Measurements from ENCODE around the gene HS1BP3. TPM values are rescaled to one million over a fixed set of nuclear protein-coding genes. Genes with fewer than 3 reads are reported as not detected.

HS1BP3 gene
- total and polyA plus RNA-seq, 2 of the 13 experiments (the other 11 are each of a cell fraction or from before 2014, with no cell fraction given), result 15.2 to 22.0 TPM

- TF ChIP-seq, protein P1, sequence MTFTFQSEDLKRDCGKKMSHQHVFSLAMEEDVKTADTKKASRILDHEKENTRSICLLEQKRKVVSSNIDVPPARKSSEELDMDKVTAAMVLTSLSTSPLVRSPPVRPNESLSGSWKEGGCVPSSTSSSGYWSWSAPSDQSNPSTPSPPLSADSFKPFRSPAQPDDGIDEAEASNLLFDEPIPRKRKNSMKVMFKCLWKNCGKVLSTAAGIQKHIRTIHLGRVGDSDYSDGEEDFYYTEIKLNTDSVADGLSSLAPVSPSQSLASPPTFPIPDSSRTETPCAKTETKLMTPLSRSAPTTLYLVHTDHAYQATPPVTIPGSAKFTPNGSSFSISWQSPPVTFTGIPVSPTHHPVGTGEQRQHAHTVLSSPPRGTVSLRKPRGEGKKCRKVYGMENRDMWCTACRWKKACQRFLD (CRISPR knock-in tag; IDR thresholded peaks at IDR 0.05; ENCODE audit: borderline replicate concordance), result peak; percentile 44; the same call in 1 of the 2 replicates
- no peak for TF ChIP-seq MLLT10 (CRISPR knock-in tag; IDR thresholded peaks at IDR 0.05)
- no peak for TF ChIP-seq CHCHD3 (CRISPR knock-in tag; IDR thresholded peaks at IDR 0.05)
- no peak; the same call in none of the 2 replicates for TF ChIP-seq CHD2 (IDR thresholded peaks at IDR 0.05; ENCODE audit: low read depth, low read length)
- 0 out of 2 replicates have a peak, but pooled peaks have one; percentile 47 for TF ChIP-seq ZNF180 (CRISPR knock-in tag; IDR thresholded peaks at IDR 0.05; ENCODE audit: borderline replicate concordance, low read depth)
- peak; percentile 85; the same call in 1 of the 2 replicates for TF ChIP-seq RXRB (CRISPR knock-in tag; IDR thresholded peaks at IDR 0.05; ENCODE audit: borderline replicate concordance)
- TF ChIP-seq KMT2A (CRISPR knock-in tag; IDR thresholded peaks at IDR 0.05), result no peak
- TF ChIP-seq ZNF589 (CRISPR knock-in tag; conservative IDR thresholded peaks at IDR 0.05), result peak; percentile 75; the same call in 1 of the 2 replicates
- TF ChIP-seq IKZF4 (CRISPR knock-in tag; IDR thresholded peaks at IDR 0.05; ENCODE audit: borderline replicate concordance, low read depth, not compliant biosample characterization), result no peak
- TF ChIP-seq PAWR (CRISPR knock-in tag; IDR thresholded peaks at IDR 0.05; ENCODE audit: borderline replicate concordance), result no peak
- TF ChIP-seq, protein P2, sequence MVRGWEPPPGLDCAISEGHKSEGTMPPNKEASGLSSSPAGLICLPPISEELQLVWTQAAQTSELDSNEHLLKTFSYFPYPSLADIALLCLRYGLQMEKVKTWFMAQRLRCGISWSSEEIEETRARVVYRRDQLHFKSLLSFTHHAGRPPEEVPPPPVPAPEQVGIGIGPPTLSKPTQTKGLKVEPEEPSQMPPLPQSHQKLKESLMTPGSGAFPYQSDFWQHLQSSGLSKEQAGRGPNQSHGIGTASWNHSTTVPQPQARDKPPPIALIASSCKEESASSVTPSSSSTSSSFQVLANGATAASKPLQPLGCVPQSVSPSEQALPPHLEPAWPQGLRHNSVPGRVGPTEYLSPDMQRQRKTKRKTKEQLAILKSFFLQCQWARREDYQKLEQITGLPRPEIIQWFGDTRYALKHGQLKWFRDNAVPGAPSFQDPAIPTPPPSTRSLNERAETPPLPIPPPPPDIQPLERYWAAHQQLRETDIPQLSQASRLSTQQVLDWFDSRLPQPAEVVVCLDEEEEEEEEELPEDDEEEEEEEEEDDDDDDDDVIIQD (CRISPR knock-in tag; IDR thresholded peaks at IDR 0.05; ENCODE audit: low read depth), result peak; percentile 99
- TF ChIP-seq PHB2 (IDR thresholded peaks at IDR 0.05; ENCODE audit: partially characterized antibody), result no peak
- TF ChIP-seq RFX5 (IDR thresholded peaks at IDR 0.05; ENCODE audit: low read depth, low read length), result no peak
- TF ChIP-seq KLF6 (CRISPR knock-in tag; IDR thresholded peaks at IDR 0.05), result no peak
- no peak for TF ChIP-seq RBM39 (IDR thresholded peaks at IDR 0.05; ENCODE audit: low read depth, low read length, poor library complexity, severe bottlenecking)
- peak; percentile 88 for TF ChIP-seq XRCC5 (optimal IDR thresholded peaks at IDR 0.05; ENCODE audit: low read length)
- peak; percentile 93; the same call in 1 of the 2 replicates for TF ChIP-seq ZNF772 (CRISPR knock-in tag; IDR thresholded peaks at IDR 0.05)
- no peak for TF ChIP-seq ZNF276 (CRISPR knock-in tag; IDR thresholded peaks at IDR 0.05; ENCODE audit: low read depth)
- TF ChIP-seq NCOA1 (CRISPR knock-in tag; IDR thresholded peaks at IDR 0.05), result no peak
- TF ChIP-seq ZNF234 (CRISPR knock-in tag; conservative IDR thresholded peaks at IDR 0.05), result no peak
- TF ChIP-seq AFF4 (CRISPR knock-in tag; IDR thresholded peaks at IDR 0.05), result peak; percentile 59; the same call in 1 of the 2 replicates
Measured at GRCh38 chr2:20611077-20611843, 39.6 kb downstream of the HS1BP3 start (continued).

All from HepG2 (cell line).